GM18517 (cell line): ENCODE results near the gene FRMD1.
"Not testable (repeated sequence)": the region's sequence is repeated elsewhere in the genome, so short reads cannot be mapped to it uniquely, and the experiment has no call there.

Experiments used
- ATAC-seq: cut with Tn5 transposase; IDR thresholded peaks from one replicate; pipeline ENCODE4 v1.9.1; 2021; ENCODE audit warnings: mild to moderate bottlenecking, moderate library complexity; ENCODE audit not compliant: unreplicated experiment

FRMD1 gene

GRCh38 chr6:168080393-168081077 is 1.5 kb upstream of the FRMD1 start:
- no peak for ATAC-seq

DNA sequence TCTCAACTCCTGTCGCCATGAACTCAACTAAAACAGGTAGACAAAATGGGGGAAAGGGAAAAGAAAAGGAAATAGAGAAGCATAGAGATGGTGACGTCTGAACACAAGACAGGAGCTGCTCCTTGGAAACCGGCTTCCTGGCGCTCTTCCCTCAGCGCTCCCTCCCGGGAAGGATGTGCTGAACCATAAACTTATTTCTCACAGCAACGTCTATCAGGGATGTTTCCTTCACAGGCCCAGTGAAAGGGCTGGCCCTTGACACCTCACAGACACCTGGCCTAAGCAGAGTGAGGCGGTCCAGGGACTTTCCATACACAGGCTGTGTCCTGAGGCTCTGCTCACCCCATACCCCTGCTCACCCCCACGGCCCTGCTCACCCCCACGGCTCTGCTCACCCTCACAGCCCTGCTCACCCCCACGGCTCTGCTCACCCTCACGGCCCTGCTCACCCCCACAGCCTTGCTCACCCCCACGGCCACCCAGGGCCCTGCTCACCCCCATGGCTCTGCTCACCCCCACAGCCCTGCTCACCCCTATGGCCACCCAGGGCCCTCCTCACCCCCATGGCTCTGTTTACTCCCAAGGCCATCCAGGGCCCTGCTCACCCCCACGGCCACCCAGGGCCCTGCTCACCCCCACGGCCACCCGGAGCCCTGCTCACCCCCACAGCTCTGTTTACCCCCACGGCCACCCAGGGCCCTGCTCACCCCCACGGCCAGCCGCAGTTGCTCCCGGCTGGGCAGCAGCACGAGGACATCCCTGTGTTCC is 653 bp downstream of the FRMD1 start:
- ATAC-seq = no peak

GRCh38 chr6:168077401-168077800 is 1.6 kb downstream of the FRMD1 start:
- ATAC-seq = not testable (repeated sequence)

DNA sequence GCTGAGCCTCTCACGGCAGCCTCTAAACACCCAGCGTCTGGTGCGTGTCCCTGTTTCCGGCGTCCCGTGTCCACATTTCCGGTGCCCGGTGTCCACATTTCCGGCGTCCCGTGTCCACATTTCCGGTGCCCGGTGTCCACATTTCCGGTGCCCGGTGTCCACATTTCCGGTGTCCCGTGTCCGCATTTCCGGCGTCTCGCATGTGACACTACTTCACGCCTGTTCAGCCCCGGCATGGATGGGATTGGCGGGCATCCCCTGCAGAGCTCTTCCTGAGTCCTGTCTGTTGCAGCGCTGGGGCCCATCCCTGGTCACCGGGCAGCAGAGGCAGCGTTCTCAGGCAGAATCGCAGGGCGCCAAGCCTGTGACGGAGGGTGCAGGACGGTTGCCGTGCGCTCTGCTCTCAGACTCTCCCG is 3.2 kb downstream of the FRMD1 start:
- ATAC-seq = no peak

DNA sequence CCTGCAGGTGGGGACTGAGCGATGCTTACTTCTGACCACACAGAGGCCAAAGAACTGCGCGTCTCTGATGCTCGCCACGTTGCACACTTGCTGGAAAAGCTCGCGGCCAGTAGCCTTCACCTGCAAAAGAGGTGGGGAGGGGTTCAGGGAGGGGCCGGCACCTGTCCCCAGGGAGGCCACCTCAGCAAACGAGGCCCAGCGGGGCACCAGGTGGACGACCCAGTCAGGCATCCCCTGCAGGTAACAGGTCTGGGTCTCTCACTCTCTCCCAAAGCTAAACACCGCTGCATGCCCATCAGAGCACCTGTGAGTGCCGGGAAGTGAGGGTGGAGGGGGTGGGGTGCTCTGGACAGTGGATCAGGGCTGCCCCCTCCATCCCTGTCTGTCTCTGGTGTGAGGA is 3.8 kb downstream of the FRMD1 start:
- ATAC-seq = no peak

DNA sequence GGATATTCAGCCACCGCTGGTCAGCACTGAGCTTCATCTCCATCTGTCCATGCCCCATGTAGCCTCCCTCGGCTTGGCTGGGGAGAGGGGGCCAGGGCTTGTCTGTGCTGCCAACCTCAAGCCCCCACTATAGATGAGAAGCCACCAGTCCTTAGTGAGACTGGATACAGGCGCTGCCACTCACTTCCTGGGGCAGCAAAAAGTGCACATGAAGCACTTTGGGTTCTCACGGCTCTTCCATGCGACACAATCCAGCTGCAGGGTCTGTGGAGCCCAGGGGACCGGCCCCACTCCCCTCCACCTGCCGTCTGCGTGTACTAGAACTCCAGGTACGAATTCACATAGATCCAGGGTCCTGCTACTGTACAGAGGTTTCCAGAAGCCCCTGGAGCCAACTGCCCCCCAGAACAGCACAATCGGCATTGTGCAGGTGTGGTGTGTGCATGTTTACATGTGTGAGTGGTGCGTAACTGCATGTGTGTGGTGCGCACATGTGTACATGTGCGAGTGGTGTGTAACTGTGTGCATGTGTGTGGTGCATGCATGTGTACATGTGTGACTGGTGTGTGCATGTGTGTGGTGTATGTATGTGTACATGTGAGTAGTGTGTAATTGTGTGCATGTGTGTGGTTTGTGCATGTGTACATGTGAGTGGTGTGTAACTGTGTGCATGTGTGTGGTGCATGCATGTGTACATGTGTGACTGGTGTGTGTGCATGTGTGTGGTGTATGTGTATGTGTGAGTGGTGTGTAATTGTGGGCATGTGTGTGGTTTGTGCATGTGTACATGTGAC is 4.9 kb downstream of the FRMD1 start:
- no peak for ATAC-seq

DNA sequence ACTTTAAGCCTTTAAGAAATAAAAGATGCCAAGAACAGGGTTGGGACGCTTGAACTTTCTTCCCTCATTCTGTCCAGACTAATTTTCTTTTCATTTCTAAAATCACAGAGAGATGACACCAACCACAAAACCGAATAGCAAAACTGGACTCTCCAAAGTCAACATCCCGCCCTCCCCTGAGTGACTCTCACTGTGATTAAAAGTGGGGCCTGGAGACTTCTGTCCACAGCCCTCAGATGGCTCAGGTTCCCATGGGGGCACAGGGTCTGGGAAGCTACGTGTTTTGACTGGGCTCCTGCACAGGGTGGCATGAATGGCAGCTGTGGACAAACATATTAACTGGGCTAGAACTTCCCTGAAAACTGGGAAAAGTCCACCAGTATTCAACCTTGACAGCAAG is 6.3 kb downstream of the FRMD1 start:
- ATAC-seq = no peak

- no peak for ATAC-seq
Measured at GRCh38 chr6:168072261-168072660, 6.8 kb downstream of the FRMD1 start.

- no peak for ATAC-seq
Measured at GRCh38 chr6:168071620-168072019, 7.4 kb downstream of the FRMD1 start.

- ATAC-seq = no peak
Measured at GRCh38 chr6:168070804-168071203, 8.2 kb downstream of the FRMD1 start.

- ATAC-seq = no peak
Measured at GRCh38 chr6:168067081-168067759, 11.8 kb downstream of the FRMD1 start.

- no peak for ATAC-seq
Measured at GRCh38 chr6:168064226-168064807, 14.7 kb downstream of the FRMD1 start.

- ATAC-seq = no peak
Measured at GRCh38 chr6:168063431-168063830, 15.6 kb downstream of the FRMD1 start.

GRCh38 chr6:168062346-168063289 is 16.4 kb downstream of the FRMD1 start:
- ATAC-seq = no peak

DNA sequence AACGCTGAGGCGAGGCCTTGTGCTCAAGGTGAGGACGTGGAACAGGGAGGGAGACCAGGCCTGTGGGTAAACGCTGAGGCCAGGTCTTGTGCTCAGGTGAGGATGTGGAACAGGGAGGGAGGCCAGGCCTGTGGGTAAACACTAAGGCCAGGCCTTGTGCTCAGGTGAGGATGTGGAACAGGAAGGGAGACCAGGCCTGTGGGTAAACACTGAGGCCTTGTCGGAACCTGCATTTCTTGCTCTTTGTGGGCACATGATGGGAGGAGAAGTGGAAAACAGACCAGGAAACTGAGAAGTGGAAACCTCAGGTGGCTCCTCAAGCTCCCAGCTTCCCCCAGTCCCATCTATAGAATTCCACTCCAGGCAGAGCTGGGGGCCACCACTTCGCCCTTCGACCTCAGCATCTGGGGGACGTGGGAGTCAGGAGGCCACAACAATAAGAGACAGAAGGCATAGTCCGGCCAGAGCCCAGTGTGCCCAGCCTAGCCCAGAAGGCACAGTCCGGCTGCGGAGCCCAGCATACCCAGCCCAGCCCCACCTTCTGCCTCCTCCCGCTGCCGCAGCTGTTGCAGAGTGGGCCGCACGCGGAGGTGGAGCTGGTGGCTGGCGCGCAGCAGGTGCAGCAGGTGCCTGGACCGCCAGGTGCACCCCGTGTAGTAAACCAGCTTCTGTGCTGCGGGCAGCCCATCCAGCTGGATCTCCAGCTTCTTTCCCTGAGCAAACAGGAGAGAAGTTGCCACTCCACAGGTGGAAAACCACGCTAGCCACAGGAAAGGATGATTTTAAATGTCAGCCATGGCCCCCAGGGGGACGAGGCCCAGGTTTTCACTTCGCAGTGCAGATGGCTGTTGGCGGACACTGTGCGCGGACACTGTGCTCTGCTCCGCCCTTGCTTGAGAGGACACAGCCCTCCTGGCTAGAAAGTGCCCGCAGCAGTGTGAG is 17.5 kb downstream of the FRMD1 start:
- no peak for ATAC-seq

GRCh38 chr6:168060521-168060931 is 18.5 kb downstream of the FRMD1 start:
- ATAC-seq = no peak

DNA sequence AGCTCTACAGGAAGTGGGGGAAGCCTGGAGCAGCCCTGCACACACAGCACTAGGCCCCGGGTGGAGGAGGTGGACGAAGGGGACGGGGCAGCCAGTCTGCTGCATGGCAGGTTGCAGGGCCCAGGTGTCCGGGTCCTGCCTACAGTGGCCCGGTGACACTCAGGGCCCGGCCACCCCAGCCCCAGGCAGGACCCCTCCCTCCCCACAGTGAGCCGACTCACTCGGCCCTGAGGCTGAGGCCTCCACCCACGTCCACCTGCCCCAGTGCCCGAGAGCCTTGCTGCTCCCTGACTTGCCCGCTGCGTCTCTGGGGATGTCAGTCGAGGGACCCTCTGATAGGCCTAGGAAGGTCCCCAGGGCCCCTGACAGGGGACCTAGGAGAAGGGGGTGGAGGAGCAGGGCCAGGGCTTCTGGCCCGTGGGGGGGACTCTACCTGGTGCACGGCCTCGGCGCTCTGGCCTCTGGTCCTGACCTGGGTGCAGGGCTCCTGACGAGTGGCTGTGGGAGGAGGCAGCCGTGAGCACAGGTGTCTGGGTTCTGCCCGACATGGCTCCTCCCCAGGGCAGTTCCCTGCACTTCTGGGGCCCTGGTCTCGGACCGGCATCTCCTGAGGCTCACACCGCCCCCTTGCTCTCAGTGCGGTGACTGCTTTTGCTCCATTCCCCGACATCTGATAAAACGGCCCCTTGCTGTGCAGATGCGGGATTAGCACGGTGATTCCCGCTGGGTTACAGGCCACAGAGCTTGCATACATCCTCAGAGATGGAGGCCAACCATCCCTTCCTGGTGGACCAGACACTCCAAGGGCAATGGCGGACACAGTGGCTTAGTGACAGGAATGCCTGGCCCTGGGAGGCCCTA is 20.1 kb downstream of the FRMD1 start:
- no peak for ATAC-seq

- no peak for ATAC-seq
Measured at GRCh38 chr6:168057836-168058235, 21.2 kb downstream of the FRMD1 start.
